Suprapubic skin (tissue), 2 donors: ENCODE results near the gene AGAP1.

ENCODE experiments used
- EP300 ChIP-seq: sonication (generic); formaldehyde crosslinking; IDR thresholded peaks from one replicate; pipeline ENCODE4 v1.6.1; 2017; ENCODE audit warnings: antibody characterized with exemption
- POLR2A ChIP-seq, 2 donors: fragments of 450-650 bp; IDR thresholded peaks; one replicate each; pipeline ENCODE4 v1.6.1; 2017; ENCODE audit warnings: antibody characterized with exemption in 2 of 2, mild to moderate bottlenecking in 2 of 2, moderate library complexity in 2 of 2

GRCh38 chr2:235723811-235724465, 230.1 kb downstream of the AGAP1 start:
- TF ChIP-seq EP300 (no peak), POLR2A (IDR thresholded peaks at IDR 0.05) (no peak)
